Neural cell (in vitro differentiated cells): Measurements from ENCODE around the gene APBB2. TPM values are rescaled to one million over a fixed set of nuclear protein-coding genes. Genes with fewer than 3 reads are reported as not detected.

Source experiments
- H2AFZ ChIP-seq: fragments of 200-600, 300-800 bp; sonication (generic), shearing (Covaris generic); 2 replicates; pipeline ENCODE4 v1.6.0; 2014; ENCODE audit warnings: low read depth, mild to moderate bottlenecking, antibody characterized with exemption, low read length, moderate library complexity
- H3F3A ChIP-seq: fragments of 200-600 bp; shearing (Covaris generic); 2 replicates; pipeline ENCODE4 v1.6.1; 2016; ENCODE audit warnings: mild to moderate bottlenecking, moderate library complexity, mixed read lengths, antibody characterized with exemption, low read length; ENCODE audit not compliant: insufficient read depth, poor library complexity, severe bottlenecking
- H3K27ac ChIP-seq: fragments of 200-600, 300-800 bp; sonication (generic), shearing (Covaris generic); 2 replicates; pipeline ENCODE4 v1.5.1; 2014; ENCODE audit warnings: mild to moderate bottlenecking, low read length, moderate library complexity
- H3K27me3 ChIP-seq: fragments of 300-800, 200-600 bp; sonication (generic), shearing (Covaris generic); 2 replicates; pipeline ENCODE4 v1.6.0; 2014; ENCODE audit warnings: mild to moderate bottlenecking, low read depth, low read length, moderate library complexity; ENCODE audit not compliant: insufficient read depth
- H3K36me3 ChIP-seq: fragments of 300-800, 200-600 bp; sonication (generic), shearing (Covaris generic); 2 replicates; pipeline ENCODE4 v1.5.1; 2014; ENCODE audit warnings: mild to moderate bottlenecking, antibody characterized with exemption, low read length, moderate library complexity; ENCODE audit not compliant: insufficient read depth
- H3K4me2 ChIP-seq: fragments of 300-800, 200-600 bp; sonication (generic), shearing (Covaris generic); 2 replicates; pipeline ENCODE4 v1.6.0; 2014; ENCODE audit warnings: mild to moderate bottlenecking, low read length
- H3K4me3 ChIP-seq: fragments of 300-800, 200-600 bp; sonication (generic), shearing (Covaris generic); 2 replicates; pipeline ENCODE4 v1.5.1; 2014; ENCODE audit warnings: mild to moderate bottlenecking, low read length, moderate library complexity
- H3K79me2 ChIP-seq: fragments of 200-600 bp; shearing (Covaris generic); replicated peaks from 2 replicates; pipeline ENCODE4 v1.6.0; 2014; ENCODE audit warnings: mild to moderate bottlenecking, low read length, moderate library complexity; ENCODE audit not compliant: insufficient read depth
- H3K9ac ChIP-seq: fragments of 300-800, 200-600 bp; sonication (generic), shearing (Covaris generic); 2 replicates; pipeline ENCODE4 v1.6.1; 2016; ENCODE audit warnings: mild to moderate bottlenecking, low read length, mixed read lengths
- H3K9me2 ChIP-seq: fragments of 200-600 bp; shearing (Covaris generic); 2 replicates; pipeline ENCODE4 v1.6.1; 2016; ENCODE audit warnings: mild to moderate bottlenecking, low read length, mixed read lengths; ENCODE audit not compliant: insufficient read depth
- H3K9me3 ChIP-seq: fragments of 200-600, 300-800 bp; sonication (generic), shearing (Covaris generic); 2 replicates; pipeline ENCODE4 v1.6.1; 2016; ENCODE audit warnings: mild to moderate bottlenecking, mixed run types, low read length, moderate library complexity, mixed read lengths
- H4K20me1 ChIP-seq: fragments of 200-600 bp; shearing (Covaris generic); 2 replicates; pipeline ENCODE4 v1.6.1; 2016; ENCODE audit warnings: mild to moderate bottlenecking, mixed run types; ENCODE audit not compliant: insufficient read depth
- CTCF ChIP-seq: fragments of 450-650 bp; IDR thresholded peaks from 2 replicates; pipeline ENCODE4 v1.5.1; 2014; ENCODE audit warnings: antibody characterized with exemption, mild to moderate bottlenecking, moderate library complexity; ENCODE audit not compliant: poor library complexity, severe bottlenecking
- EP300 ChIP-seq: fragments of 450-650 bp; conservative IDR thresholded peaks from 2 replicates; pipeline ENCODE4 v1.6.1; 2014; ENCODE audit warnings: antibody characterized with exemption, mild to moderate bottlenecking, moderate library complexity; ENCODE audit not compliant: poor library complexity, severe bottlenecking
- EZH2 ChIP-seq: fragments of 200-600, 300-800 bp; shearing (Covaris generic), sonication (generic); IDR thresholded peaks from 2 replicates; pipeline ENCODE4 v1.6.1; 2014; ENCODE audit warnings: antibody characterized with exemption, low read length, borderline replicate concordance, mild to moderate bottlenecking; ENCODE audit not compliant: insufficient read depth, poor library complexity, severe bottlenecking
- MXI1 ChIP-seq: fragments of 450-650 bp; conservative IDR thresholded peaks from 2 replicates; pipeline ENCODE4 v1.6.1; 2014; ENCODE audit warnings: antibody characterized with exemption, mild to moderate bottlenecking; ENCODE audit not compliant: poor library complexity, severe bottlenecking
- POLR2AphosphoS5 ChIP-seq: IDR thresholded peaks from 2 replicates; pipeline ENCODE4 v1.6.1; 2012
- RAD21 ChIP-seq: fragments of 450-650 bp; conservative IDR thresholded peaks from 2 replicates; pipeline ENCODE4 v1.6.1; 2014; ENCODE audit warnings: antibody characterized with exemption, mild to moderate bottlenecking, moderate library complexity
- REST ChIP-seq: IDR thresholded peaks from 2 replicates; pipeline ENCODE4 v1.6.1; 2012; ENCODE audit warnings: borderline replicate concordance
- SMC3 ChIP-seq: fragments of 450-650 bp; conservative IDR thresholded peaks from 2 replicates; pipeline ENCODE4 v1.6.1; 2014; ENCODE audit warnings: antibody characterized with exemption, mild to moderate bottlenecking, moderate library complexity; ENCODE audit not compliant: poor library complexity
- TAF1 ChIP-seq: IDR thresholded peaks from 2 replicates; pipeline ENCODE4 v1.6.1; 2012; ENCODE audit warnings: low read depth
- polyA plus RNA-seq: library from polyadenylated mRNA; depleted of rRNA; stranded (reverse); fragments of >200 nt; gene quantifications from 2 replicates; pipeline ENCODE4 v1.2.3, GENCODE V29; 2014

Gene APBB2
- polyA plus RNA-seq, 1 donor from 2014 or later, result 41.9 TPM

GRCh38 chr4:41205854-41206460, 8.4 kb downstream of the APBB2 start:
- no peaks in the 10 kb centered on the region for H3K9me2 ChIP-seq
- H4K20me1 ChIP-seq, result no peaks in the 10 kb centered on the region
- H3K27ac ChIP-seq, result no peak overlapping the region
- H2AFZ ChIP-seq, result no peak overlapping the region
- no peaks in the 10 kb centered on the region for H3K9me3 ChIP-seq
- no peak overlapping the region for H3K9ac ChIP-seq
- H3K36me3 ChIP-seq, result no peaks in the 10 kb centered on the region
- peaks cover 16% of the 10 kb centered on the region for H3K79me2 ChIP-seq
- no peak overlapping the region for H3K4me2 ChIP-seq
- TF ChIP-seq REST (no peak), TAF1 (no peak), SMC3 (no peak), EP300 (no peak), MXI1 (no peak), RAD21 (no peak), EZH2 (no peak), POLR2AphosphoS5 (no peak), CTCF (no peak)
- no peak overlapping the region for H3K4me3 ChIP-seq
- H3F3A ChIP-seq, result no peaks in the 10 kb centered on the region
- H3K27me3 ChIP-seq, result no peaks in the 10 kb centered on the region

GRCh38 chr4:41205130-41205529, 9.2 kb downstream of the APBB2 start:
- H3K79me2 ChIP-seq, result peaks cover 14% of the 10 kb centered on the region
- TF ChIP-seq MXI1, result no peak
- no peak for TF ChIP-seq CTCF
- TF ChIP-seq REST, result no peak
- TF ChIP-seq EP300, result no peak
- TF ChIP-seq SMC3, result no peak
- TF ChIP-seq POLR2AphosphoS5, result no peak
- TF ChIP-seq RAD21, result no peak
- no peak for TF ChIP-seq EZH2
- no peak for TF ChIP-seq TAF1
- no peak overlapping the region for H3K4me3 ChIP-seq
- H3K9ac ChIP-seq, result no peak overlapping the region
- H3K4me2 ChIP-seq, result no peak overlapping the region
- H4K20me1 ChIP-seq, result no peaks in the 10 kb centered on the region
- H3F3A ChIP-seq, result no peaks in the 10 kb centered on the region
- H3K36me3 ChIP-seq, result no peaks in the 10 kb centered on the region
- H3K27ac ChIP-seq, result no peak overlapping the region
- no peak overlapping the region for H2AFZ ChIP-seq
- no peaks in the 10 kb centered on the region for H3K27me3 ChIP-seq
- H3K9me3 ChIP-seq, result no peaks in the 10 kb centered on the region
- no peaks in the 10 kb centered on the region for H3K9me2 ChIP-seq
